A673 (cell line): ENCODE measurements around the gene SLC35D2.

Source experiments
- CTCF ChIP-seq: fragments of 300-800, 200-600 bp; sonication (generic); conservative IDR thresholded peaks from 2 replicates; pipeline ENCODE4 v1.5.1; 2017; ENCODE audit warnings: low read depth, mild to moderate bottlenecking, antibody characterized with exemption, low read length, moderate library complexity, mixed read lengths
- EZH2 ChIP-seq: fragments of 200-600 bp; sonication (generic); IDR thresholded peaks from 2 replicates; pipeline ENCODE4 v1.6.1; 2017; ENCODE audit warnings: borderline replicate concordance, low read depth, mild to moderate bottlenecking, mixed read lengths, antibody characterized with exemption, low read length; ENCODE audit not compliant: poor library complexity, severe bottlenecking

- no peak for TF ChIP-seq CTCF
- TF ChIP-seq EZH2, result no peak
These were observed 1.3 kb downstream of the SLC35D2 start for GRCh38 chr9:96382175-96382574.
